K562 treated with DMSO at 1 percent for 12 hours (cell line): ENCODE results near the gene ZNF280C. TPM values are rescaled to one million over a fixed set of nuclear protein-coding genes. Genes with fewer than 3 reads are reported as not detected.

ENCODE experiments used
- total RNA-seq: library from RNA; unstranded; fragments of 300-600 nt; gene quantifications from 2 replicates; pipeline ENCODE4 v1.2.3, GENCODE V29; 2022; ENCODE audit not compliant: insufficient read depth

The ZNF280C gene, protein sequence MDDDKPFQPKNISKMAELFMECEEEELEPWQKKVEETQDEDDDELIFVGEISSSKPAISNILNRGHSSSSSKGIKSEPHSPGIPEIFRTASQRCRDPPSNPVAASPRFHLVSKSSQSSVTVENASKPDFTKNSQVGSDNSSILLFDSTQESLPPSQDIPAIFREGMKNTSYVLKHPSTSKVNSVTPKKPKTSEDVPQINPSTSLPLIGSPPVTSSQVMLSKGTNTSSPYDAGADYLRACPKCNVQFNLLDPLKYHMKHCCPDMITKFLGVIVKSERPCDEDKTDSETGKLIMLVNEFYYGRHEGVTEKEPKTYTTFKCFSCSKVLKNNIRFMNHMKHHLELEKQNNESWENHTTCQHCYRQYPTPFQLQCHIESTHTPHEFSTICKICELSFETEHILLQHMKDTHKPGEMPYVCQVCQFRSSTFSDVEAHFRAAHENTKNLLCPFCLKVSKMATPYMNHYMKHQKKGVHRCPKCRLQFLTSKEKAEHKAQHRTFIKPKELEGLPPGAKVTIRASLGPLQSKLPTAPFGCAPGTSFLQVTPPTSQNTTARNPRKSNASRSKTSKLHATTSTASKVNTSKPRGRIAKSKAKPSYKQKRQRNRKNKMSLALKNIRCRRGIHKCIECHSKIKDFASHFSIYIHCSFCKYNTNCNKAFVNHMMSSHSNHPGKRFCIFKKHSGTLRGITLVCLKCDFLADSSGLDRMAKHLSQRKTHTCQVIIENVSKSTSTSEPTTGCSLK
- 0.81 and 4.0 TPM in 2 replicates for total RNA-seq

DNA sequence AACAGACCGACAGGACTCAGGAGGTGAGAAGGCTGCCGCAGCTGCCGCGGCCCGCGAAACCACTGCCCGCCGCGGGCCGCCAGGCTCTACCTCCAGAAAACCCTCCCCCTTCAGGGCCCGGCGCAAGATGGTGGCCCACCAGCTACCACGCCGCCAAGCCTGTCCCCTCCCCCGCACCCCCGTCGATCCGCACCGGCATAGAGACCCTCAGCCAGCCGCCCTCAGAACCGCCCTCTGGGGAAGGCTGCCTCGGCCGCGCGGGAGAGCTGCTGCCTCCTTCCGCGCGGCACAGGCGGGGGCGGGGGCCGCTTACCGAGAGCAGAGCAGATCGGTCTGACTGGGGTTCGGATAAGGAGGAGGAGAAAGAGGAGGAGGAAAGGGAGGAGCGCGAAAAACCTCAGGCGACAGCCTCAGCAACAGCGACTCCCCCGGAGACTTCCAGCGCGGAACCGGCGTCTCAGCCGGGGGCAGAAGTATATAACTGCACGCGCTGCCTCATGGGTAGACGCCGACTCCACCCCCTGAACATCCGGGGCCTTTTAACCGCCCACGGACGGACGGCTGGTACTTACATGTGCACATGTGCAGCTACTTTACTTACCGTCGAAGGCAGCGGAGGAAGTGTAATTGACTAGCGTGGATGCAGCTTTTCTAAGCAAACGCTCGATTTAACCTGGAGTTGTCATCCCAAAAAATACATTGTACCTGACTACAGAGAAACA, at the start of gene ZNF280C:
ZNF280C (minus strand) TSS at position 451 of the 722 bp plus-strand sequence. CDS start 8,450 bp downstream, outside the sequence.

DNA sequence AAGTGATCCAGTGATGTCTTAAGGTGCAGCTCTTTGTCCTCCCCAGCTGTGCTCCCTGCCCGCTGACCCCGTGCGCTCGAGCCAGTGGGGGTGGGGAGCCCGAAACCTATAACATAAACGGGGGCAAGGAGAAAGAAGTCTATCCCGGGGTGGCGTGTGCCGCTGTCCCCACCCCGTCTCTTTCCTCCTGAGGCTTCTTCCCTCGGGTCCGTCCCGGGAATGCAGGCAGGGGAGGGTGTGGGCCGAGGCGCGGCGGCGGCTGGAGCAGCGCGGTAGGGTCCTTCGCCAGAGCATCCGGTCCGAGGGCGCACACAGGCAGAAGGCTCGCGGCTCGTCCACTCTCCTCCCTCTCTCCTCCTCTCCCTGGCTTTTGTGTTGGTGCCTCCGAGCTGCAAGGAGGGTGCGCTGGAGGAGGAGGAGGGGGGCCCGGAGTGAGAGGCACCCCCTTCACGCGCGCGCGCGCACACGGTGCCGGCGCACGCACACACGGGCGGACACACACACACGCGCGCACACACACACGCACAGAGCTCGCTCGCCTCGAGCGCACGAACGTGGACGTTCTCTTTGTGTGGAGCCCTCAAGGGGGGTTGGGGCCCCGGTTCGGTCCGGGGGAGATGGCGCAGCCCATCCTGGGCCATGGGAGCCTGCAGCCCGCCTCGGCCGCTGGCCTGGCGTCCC, 97.1 kb downstream of the ZNF280C start, which contains the start of gene RAB33A:
RAB33A (plus strand) TSS at position 517 of the 681 bp plus-strand sequence; CDS start at position 618, 101 bp downstream.

DNA sequence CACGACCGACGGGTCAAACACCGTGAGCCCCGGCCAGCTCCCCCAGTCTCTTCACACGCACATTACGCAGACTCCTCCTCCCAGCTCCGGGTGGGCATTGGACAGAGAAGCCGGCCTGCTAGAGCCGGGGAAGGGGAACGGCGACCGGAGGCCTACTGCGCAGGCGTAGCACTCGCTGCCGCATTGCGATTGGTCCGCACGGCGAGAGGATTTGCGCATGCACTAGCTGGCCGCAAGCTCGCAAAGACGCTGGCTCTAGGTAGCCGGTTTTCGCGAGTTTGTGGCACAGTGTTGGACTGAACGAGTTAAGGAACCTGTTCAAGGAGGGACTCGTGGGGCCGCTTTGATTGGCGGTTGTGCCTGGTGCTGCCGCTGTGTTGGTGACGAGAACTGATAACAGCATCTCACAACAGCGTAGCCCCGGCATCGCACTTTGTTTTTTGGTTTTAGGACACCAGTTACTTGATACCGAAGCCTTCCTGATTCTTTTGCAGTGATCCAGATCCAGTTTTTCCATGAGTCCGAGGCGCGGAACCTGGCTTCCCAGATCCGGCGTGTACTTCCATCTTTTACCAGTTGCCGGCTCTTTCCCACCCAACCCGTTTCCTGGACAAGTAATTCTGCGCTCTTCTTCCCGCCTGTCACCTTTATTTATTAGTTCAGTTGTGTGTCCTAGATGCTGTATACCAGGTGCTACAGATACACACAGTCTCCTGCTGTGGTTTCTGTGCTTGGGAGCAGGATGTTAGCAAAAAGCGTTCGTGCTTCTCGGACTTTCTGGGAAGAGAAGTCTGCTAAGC, 102.8 kb downstream of the ZNF280C start, which contains the start of gene AIFM1:
AIFM1 (minus strand) TSS at position 139 of the 800 bp plus-strand sequence. CDS start 185 bp downstream, outside the sequence.

Other genes starting within 250 kb of the ZNF280C start
- gene ELF4, start 158.4 kb downstream of the ZNF280C start, total RNA-seq: 21.2 and 51.1 TPM in 2 replicates
- 73.2 and 91.3 TPM in 2 replicates for gene AIFM1, start 103.1 kb downstream of the ZNF280C start, total RNA-seq
- gene RAB33A, start 96.9 kb downstream of the ZNF280C start, total RNA-seq: not detected in 2 replicates
- 12.6 and 23.7 TPM in 2 replicates for gene SLC25A14, start 71.0 kb upstream of the ZNF280C start, total RNA-seq
- not detected in 2 replicates for gene GPR119, start 116.8 kb upstream of the ZNF280C start, total RNA-seq
- gene RBMX2, start 133.1 kb upstream of the ZNF280C start, total RNA-seq: 25.2 and 29.9 TPM in 2 replicates